ENCODE results near the gene RIT2. TPM values are rescaled to one million over a fixed set of nuclear protein-coding genes. Genes with fewer than 3 reads are reported as not detected.

RIT2 gene
- total RNA-seq, 1 donor from 2014 or later: not detected

- DNase-seq (ENCODE audit: low spot score): no peak
Measured at GRCh38 chr18:42706618-42707017, 408.9 kb downstream of the RIT2 start.

- DNase-seq (ENCODE audit: low spot score): no peak
Measured at GRCh38 chr18:42706029-42706608, 409.4 kb downstream of the RIT2 start.

Other genes with a start within 250 kb of the RIT2 start
- gene SYT4, start 161.8 kb upstream of the RIT2 start, total RNA-seq: not detected

All from mesenteric fat pad (tissue), 1 donor.